HG02973 (cell line): ENCODE results near the gene CASR.

Source experiments
- ATAC-seq: cut with Tn5 transposase; IDR thresholded peaks from one replicate; pipeline ENCODE4 v1.9.1; 2021; ENCODE audit warnings: moderate library complexity; ENCODE audit not compliant: unreplicated experiment

The CASR gene

GRCh38 chr3:122215592-122216298, 32.3 kb downstream of the CASR start:
- no peak for ATAC-seq

DNA sequence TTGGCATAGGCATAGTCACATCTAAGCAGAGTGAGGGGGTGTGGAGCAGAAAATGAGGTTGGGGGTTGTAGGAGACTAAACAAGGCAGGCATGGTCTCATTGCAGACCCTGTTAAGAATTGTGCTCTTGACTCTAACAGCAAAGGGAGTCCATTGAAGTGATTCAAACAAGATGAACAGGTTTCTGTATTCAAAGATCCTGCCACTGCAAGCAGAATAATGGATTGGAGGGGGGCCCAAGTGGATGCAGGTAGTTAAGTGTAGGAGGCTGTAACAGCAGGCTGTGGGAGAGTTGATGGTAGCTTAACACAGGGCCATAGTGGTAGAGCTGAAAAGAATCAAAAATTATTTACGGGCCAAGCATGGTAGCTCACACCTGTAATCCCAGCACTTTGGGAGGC, 34.4 kb downstream of the CASR start:
- ATAC-seq = no peak

- ATAC-seq = no peak
Measured at GRCh38 chr3:122219242-122219872, 35.9 kb downstream of the CASR start.

- no peak for ATAC-seq
Measured at GRCh38 chr3:122227036-122227781, 43.7 kb downstream of the CASR start.

- ATAC-seq = no peak
Measured at GRCh38 chr3:122230174-122230573, 46.7 kb downstream of the CASR start.

- no peak for ATAC-seq
Measured at GRCh38 chr3:122231465-122232157, 48.1 kb downstream of the CASR start.

DNA sequence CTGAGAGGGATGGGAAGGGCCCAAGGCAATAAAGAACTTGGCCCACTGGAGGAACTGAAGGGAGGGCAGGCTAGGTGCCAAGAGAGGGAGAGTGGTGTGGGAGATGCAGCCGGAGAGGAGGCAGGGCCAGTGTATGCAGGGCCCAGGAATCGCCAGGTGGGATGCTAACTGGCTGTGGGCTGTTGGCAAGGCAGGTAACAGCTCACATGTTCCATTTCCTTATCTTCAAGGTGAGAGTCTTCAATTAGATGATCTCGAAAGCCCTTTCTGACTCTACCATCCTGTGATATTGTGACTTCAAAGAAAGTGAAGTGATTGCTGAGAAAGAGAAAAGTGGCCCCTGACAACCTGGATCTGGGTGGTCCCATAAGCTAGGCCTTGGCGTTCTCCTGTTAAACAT, 49.0 kb downstream of the CASR start:
- no peak for ATAC-seq

GRCh38 chr3:122233101-122233952, 49.9 kb downstream of the CASR start:
- peak; percentile 62 for ATAC-seq

- ATAC-seq = no peak
Measured at GRCh38 chr3:122234117-122234516, 50.6 kb downstream of the CASR start.

GRCh38 chr3:122235147-122235546, 51.7 kb downstream of the CASR start:
- ATAC-seq = no peak

DNA sequence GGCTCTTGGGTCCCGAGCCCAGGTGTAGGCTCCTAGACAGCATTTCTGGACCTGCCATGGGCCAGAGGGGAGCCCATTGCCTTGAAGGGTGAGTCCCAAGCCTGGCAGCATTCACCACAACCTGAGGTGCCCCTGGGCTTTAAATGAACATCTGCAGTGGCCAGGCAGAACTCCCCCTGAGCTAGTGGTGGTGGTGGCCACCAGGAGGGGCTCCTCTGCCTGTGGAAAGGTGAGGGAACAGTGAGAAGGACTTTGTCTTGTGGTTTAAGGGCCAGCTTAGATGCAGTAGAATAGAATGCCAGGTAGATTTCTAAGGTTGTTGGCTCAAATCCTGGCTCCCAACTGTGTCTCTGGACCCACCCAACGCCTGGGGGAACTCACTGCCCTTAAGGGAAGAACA, 55.6 kb downstream of the CASR start:
- no peak for ATAC-seq

DNA sequence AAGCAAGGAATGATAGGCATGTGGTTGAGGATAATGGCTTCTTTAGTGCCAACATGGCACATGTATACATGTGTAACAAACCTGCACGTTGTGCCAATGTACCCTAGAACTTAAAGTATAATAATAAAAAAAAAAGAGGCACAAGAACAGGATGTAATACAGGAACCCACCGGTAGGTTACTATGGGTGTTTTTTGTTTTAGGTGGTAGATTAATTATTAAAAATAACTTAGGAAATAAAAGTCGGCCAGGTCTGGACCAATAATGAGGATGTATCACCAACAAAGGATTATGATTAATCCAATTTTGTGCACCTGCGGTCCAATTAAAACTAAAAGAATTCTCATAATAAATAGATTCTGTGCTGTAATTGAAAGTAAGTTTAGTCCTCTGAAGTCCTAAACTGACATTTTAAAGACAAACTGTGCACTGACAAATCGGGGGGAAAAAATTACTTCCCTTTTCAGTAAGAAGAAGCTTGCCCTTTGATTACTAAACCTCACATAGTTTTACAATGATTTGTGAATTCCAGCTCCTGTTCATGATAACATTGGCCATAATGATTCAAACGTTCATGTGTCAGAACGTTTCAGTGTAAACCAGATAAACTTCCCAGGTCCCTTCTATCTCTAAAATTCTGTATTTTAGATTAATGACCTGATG, 62.2 kb downstream of the CASR start:
- ATAC-seq = no peak

- no peak for ATAC-seq
Measured at GRCh38 chr3:122246199-122246598, 62.7 kb downstream of the CASR start.

DNA sequence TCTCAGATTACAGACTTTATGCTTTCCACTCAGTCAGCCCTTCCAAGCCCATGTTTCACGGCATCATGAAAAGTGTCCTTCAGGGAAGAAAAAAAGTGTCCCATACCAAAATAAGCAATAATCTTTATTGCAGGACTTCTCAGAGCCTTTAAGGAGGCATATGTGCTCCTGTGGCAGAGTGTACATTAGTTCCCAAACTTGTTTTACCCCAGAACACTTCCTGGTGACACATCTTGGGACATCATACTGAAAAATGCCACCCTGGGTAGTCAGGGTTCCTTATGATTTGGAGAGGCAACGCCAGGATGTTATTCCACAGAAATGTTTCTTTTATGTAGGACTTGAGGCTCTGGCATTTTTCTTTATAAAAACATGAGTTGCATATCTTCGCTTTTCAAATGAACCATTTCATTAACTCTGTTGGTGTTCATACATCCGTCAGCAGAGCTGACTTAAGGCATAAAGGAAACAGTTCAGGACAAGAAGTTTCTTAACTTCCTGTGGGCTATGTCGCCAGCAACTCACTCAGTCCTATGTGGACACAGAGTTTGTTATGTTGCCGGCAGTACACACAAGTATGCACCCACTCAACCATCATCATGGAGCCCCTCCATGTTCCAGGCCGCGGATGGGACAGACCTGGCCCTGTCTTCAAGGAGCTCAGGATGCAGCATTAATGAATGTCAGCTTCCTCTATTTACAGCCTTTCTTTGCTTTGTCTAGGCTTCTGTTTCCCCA, 63.8 kb downstream of the CASR start:
- ATAC-seq = no peak

DNA sequence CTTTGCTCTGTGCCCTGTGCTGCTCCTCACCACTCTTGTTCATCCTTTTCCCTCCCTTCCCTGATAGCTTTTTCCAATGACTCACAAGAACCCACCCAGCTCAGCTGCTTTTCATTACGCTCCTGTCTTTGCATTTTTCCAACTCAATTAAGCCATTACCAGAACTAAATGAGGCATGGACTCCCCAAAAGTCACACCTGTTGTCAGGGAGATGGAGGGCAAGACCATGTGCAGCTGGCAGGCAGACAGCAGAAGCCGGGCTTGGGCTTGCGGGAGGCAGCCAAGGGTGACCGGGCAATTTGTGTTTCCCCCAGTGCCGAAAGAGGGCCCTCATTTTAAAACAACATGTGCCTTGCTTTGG, 64.3 kb downstream of the CASR start:
- ATAC-seq = no peak

DNA sequence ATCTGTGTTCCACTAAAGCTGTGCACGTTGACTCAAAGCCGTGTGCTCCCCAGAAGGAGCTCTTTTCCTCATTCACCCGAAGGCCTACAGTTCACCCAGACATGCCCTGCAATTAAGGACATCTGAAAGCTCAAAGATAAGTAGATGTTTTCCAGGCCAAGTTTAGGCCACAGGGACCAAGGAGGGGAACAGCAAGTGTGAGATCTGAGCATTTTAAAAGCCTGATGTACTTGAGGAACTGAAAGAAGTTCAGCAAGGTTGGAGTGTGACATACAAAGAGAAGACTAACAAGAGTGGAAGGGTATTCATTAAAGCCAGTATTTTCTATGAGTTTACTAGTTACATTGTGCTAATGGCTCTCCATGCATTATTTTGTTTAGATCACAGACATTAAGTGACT, 68.0 kb downstream of the CASR start:
- ATAC-seq = no peak

- no peak for ATAC-seq
Measured at GRCh38 chr3:122253581-122253980, 70.1 kb downstream of the CASR start.

DNA sequence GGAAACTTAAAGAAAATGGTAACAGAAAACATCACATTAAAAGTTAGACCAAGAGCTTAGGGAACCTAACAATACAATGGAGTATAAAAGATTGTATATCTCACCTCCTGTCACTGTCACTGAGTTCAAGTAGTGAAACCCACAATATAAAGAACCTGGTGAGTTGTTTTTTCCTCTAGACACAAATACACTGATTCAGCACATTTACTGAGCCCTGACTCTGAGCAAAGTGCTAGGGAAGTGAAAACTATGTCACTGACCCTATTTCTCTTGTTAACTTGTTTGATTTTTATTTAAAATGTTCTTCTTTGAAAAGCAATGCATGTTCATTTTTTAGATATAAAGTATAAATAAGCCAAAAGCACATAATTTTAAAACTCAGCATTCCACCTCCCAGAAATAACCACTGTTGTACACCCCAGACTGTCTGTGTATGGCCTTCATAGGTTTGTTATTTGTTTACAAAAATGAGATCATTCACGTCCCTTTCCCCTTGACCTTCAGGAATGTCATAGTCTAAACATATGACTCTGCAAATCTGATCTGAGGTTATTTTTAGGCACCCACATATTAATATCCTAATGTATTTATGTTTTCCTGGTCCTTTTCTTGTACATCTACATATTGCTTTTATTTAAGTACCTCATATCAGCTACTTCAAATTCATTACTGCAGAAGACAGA, 72.4 kb downstream of the CASR start:
- ATAC-seq = peak; percentile 72
